Osteoblast (primary cell): ENCODE results near the gene TRPM1. TPM values are rescaled to one million over a fixed set of nuclear protein-coding genes. Genes with fewer than 3 reads are reported as not detected.

ENCODE experiments used
- DNase-seq: peaks from one replicate; pipeline ENCODE4 v3.0.0; 2011; ENCODE audit warnings: low spot score, mixed read lengths; ENCODE audit not compliant: insufficient read length; ENCODE audit errors: missing footprints
- H2AFZ ChIP-seq: 2 replicates; pipeline ENCODE4 v1.6.0; 2011; ENCODE audit warnings: mild to moderate bottlenecking, low read length
- H3K27ac ChIP-seq: 2 replicates; pipeline ENCODE4 v1.5.1; 2011; ENCODE audit warnings: mild to moderate bottlenecking, low read depth, low read length, moderate library complexity
- H3K27me3 ChIP-seq: 2 replicates; pipeline ENCODE4 v1.6.0; 2012; ENCODE audit warnings: mild to moderate bottlenecking, control low read depth, inconsistent platforms, low read length, moderate library complexity; ENCODE audit not compliant: insufficient read depth
- H3K36me3 ChIP-seq: 2 replicates; pipeline ENCODE4 v1.5.1; 2011; ENCODE audit warnings: mild to moderate bottlenecking, low read length, control low read depth, moderate library complexity; ENCODE audit not compliant: insufficient read depth
- H3K4me1 ChIP-seq: 2 replicates; pipeline ENCODE4 v1.5.1; 2011; ENCODE audit warnings: mild to moderate bottlenecking, low read length, control low read depth, moderate library complexity; ENCODE audit not compliant: insufficient read depth
- H3K4me2 ChIP-seq: 2 replicates; pipeline ENCODE4 v1.6.0; 2011; ENCODE audit warnings: mild to moderate bottlenecking, low read length; ENCODE audit not compliant: insufficient read depth
- H3K4me3 ChIP-seq: fragments of 200-600 bp; sonication (generic); 3 replicates; pipeline ENCODE4 v1.5.1; 2012; ENCODE audit warnings: mild to moderate bottlenecking, low read length, inconsistent platforms; ENCODE audit not compliant: insufficient read depth
- H3K79me2 ChIP-seq: 2 replicates; pipeline ENCODE4 v1.6.0; 2012; ENCODE audit warnings: mild to moderate bottlenecking, low read length, control low read depth, inconsistent platforms; ENCODE audit not compliant: insufficient read depth
- H3K9me3 ChIP-seq: 2 replicates; pipeline ENCODE4 v1.5.1; 2011; ENCODE audit warnings: low read depth, low read length, control low read depth
- H4K20me1 ChIP-seq: 2 replicates; pipeline ENCODE4 v1.6.0; 2012; ENCODE audit warnings: mild to moderate bottlenecking, low read length, control low read depth; ENCODE audit not compliant: insufficient read depth
- CTCF ChIP-seq: IDR thresholded peaks from 2 replicates; pipeline ENCODE4 v1.5.1; 2011; ENCODE audit warnings: mild to moderate bottlenecking, low read depth, low read length, moderate library complexity; ENCODE audit errors: extremely low read depth
- total RNA-seq: library from RNA; depleted of rRNA; stranded (reverse); fragments of >200 nt; gene quantifications from 2 replicates; pipeline ENCODE4 v1.2.3, GENCODE V29; 2012

The TRPM1 gene
- total RNA-seq, 1 donor: under 0.01 TPM

- no peak for TF ChIP-seq CTCF
- H3K79me2 ChIP-seq: no peaks in the 10 kb centered on the region
- H3K9me3 ChIP-seq: no peaks in the 10 kb centered on the region
- no peak overlapping the region for H2AFZ ChIP-seq
- DNase-seq: peak; percentile 41
- H3K4me2 ChIP-seq: no peak overlapping the region
- H3K4me3 ChIP-seq: no peak overlapping the region
- H3K27me3 ChIP-seq: peaks cover under 1% of the 10 kb centered on the region
- peaks cover 3% of the 10 kb centered on the region for H3K4me1 ChIP-seq
- no peaks in the 10 kb centered on the region for H4K20me1 ChIP-seq
- H3K36me3 ChIP-seq: no peaks in the 10 kb centered on the region
- H3K27ac ChIP-seq: no peak overlapping the region
Measured at GRCh38 chr15:31148297-31149087, 47.0 kb upstream of the TRPM1 start.

- Histone ChIP-seq H3K9me3 (no peaks in the 10 kb centered on the region), H3K27ac (no peak overlapping the region), H3K27me3 (no peaks in the 10 kb centered on the region), H3K4me1 (peaks cover 3% of the 10 kb centered on the region), H3K36me3 (no peaks in the 10 kb centered on the region), H4K20me1 (no peaks in the 10 kb centered on the region), H3K79me2 (no peaks in the 10 kb centered on the region), H3K4me2 (no peak overlapping the region), H3K4me3 (no peak overlapping the region), H2AFZ (no peak overlapping the region)
- TF ChIP-seq CTCF: no peak
- DNase-seq: no peak
Measured at GRCh38 chr15:31147944-31148296, 46.4 kb upstream of the TRPM1 start.

- Histone ChIP-seq H3K27ac (no peak overlapping the region), H3K4me1 (peaks cover 3% of the 10 kb centered on the region), H4K20me1 (no peaks in the 10 kb centered on the region), H3K27me3 (no peaks in the 10 kb centered on the region), H3K4me2 (no peak overlapping the region), H3K79me2 (no peaks in the 10 kb centered on the region), H2AFZ (no peak overlapping the region), H3K36me3 (no peaks in the 10 kb centered on the region), H3K4me3 (no peak overlapping the region), H3K9me3 (no peaks in the 10 kb centered on the region)
- TF ChIP-seq CTCF: no peak
- DNase-seq: no peak
Measured at GRCh38 chr15:31147456-31147855, 45.9 kb upstream of the TRPM1 start.

GRCh38 chr15:31145271-31145911, 43.9 kb upstream of the TRPM1 start:
- H3K4me1 ChIP-seq: peaks cover 3% of the 10 kb centered on the region
- H3K27ac ChIP-seq: no peak overlapping the region
- H3K9me3 ChIP-seq: no peaks in the 10 kb centered on the region
- DNase-seq: no peak
- H3K4me3 ChIP-seq: no peak overlapping the region
- no peak overlapping the region for H2AFZ ChIP-seq
- H3K27me3 ChIP-seq: no peaks in the 10 kb centered on the region
- no peaks in the 10 kb centered on the region for H4K20me1 ChIP-seq
- peak; percentile 19 for TF ChIP-seq CTCF
- H3K79me2 ChIP-seq: no peaks in the 10 kb centered on the region
- H3K4me2 ChIP-seq: no peak overlapping the region
- no peaks in the 10 kb centered on the region for H3K36me3 ChIP-seq
